Measurements from ENCODE around the gene RASAL2. TPM values are rescaled to one million over a fixed set of nuclear protein-coding genes. Genes with fewer than 3 reads are reported as not detected.

Gene RASAL2
- total RNA-seq, 1 experiment from 2014 or later: 56.9 TPM

DNA sequence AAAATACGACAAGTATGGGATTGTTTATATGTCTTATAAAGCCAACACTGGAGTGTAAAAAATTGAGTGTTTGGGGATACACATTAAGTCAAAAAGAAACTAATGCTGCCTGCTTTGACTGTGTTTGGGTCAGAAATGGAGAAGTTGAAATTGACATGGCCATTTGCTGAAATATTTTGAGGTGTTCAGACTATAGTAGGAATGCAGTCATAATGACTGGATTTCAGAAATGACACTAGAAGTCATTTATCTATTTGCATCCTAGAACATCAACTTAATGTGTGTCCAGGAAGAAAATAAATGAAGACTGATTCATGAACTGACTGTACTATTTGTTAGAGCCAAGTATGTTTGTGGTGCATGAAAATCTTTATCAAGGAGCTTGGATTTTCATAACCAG, 28.4 kb downstream of the RASAL2 start:
- H3K27me3 Mint-ChIP-seq (ENCODE audit: insufficient read depth, unreplicated experiment): no peaks in the 10 kb centered on the region
- H3K4me3 Mint-ChIP-seq (ENCODE audit: unreplicated experiment): no peak overlapping the region
- ChIA-PET CTCF (interaction anchor here (0.7 to 5.7 kb wide), 10 partner anchors 9 to 380 kb away, joined by 3 to 37 read pairs (median 6); partner anchors contain the start of gene RASAL2), POLR2A (interaction anchor here (0.7 to 6.9 kb wide), 9 partner anchors 9 to 526 kb away, joined by 3 to 93 read pairs (median 4); partner anchors contain the start of gene RASAL2)
- peaks cover 5% of the 10 kb centered on the region for H3K36me3 Mint-ChIP-seq (ENCODE audit: insufficient read depth, unreplicated experiment)
- H3K27ac Mint-ChIP-seq (ENCODE audit: low read depth, unreplicated experiment): peak overlapping the region; percentile 70
- TF ChIP-seq, protein P1, sequence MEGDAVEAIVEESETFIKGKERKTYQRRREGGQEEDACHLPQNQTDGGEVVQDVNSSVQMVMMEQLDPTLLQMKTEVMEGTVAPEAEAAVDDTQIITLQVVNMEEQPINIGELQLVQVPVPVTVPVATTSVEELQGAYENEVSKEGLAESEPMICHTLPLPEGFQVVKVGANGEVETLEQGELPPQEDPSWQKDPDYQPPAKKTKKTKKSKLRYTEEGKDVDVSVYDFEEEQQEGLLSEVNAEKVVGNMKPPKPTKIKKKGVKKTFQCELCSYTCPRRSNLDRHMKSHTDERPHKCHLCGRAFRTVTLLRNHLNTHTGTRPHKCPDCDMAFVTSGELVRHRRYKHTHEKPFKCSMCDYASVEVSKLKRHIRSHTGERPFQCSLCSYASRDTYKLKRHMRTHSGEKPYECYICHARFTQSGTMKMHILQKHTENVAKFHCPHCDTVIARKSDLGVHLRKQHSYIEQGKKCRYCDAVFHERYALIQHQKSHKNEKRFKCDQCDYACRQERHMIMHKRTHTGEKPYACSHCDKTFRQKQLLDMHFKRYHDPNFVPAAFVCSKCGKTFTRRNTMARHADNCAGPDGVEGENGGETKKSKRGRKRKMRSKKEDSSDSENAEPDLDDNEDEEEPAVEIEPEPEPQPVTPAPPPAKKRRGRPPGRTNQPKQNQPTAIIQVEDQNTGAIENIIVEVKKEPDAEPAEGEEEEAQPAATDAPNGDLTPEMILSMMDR (IDR thresholded peaks at IDR 0.05; ENCODE audit: unreplicated experiment): no peak
- intact Hi-C loops (cut with micrococcal nuclease): no loop called here
- no TSS peak for BruUV-seq (replicated peaks)
- H3K9me3 Mint-ChIP-seq (ENCODE audit: unreplicated experiment): no peaks in the 10 kb centered on the region
- H3K4me1 Mint-ChIP-seq (ENCODE audit: insufficient read depth, unreplicated experiment): peaks cover 40% of the 10 kb centered on the region
- DNase-seq (ENCODE audit: unreplicated experiment): no peak

DNA sequence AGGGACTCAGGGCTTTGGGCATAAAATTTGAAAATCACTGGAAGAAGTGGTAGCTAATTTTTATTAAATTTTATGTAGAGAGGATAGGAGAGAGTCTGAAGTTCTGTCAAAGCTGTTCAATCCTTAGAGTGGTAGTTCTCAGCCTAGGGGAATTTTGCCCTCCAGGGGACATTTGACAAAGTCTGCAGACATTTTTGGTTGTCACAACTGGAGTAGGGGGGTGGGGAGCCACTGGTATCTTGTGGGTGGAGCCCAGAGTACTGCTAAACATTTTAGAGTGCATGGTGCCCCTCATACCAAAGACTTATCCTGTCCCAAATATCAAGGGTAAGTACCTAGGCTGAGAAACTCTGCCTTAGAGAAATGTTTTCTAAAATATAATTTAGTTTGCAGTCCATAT, 30.2 kb downstream of the RASAL2 start:
- no peak for DNase-seq (ENCODE audit: unreplicated experiment)
- ChIA-PET CTCF (interaction anchor here (0.6 to 5.7 kb wide), 12 partner anchors 11 to 162 kb away, joined by 3 to 37 read pairs (median 4); partner anchors contain the start of gene RASAL2), POLR2A (interaction anchor here (0.6 to 6.9 kb wide), 7 partner anchors 14 to 40 kb away, joined by 5 to 93 read pairs (median 12); partner anchors contain the start of gene RASAL2)
- Mint-ChIP-seq H3K27ac (ENCODE audit: low read depth, unreplicated experiment) (peak overlapping the region; percentile 80), H3K9me3 (ENCODE audit: unreplicated experiment) (no peaks in the 10 kb centered on the region), H3K4me1 (ENCODE audit: insufficient read depth, unreplicated experiment) (peaks cover 52% of the 10 kb centered on the region), H3K4me3 (ENCODE audit: unreplicated experiment) (no peak overlapping the region), H3K27me3 (ENCODE audit: insufficient read depth, unreplicated experiment) (no peaks in the 10 kb centered on the region), H3K36me3 (ENCODE audit: insufficient read depth, unreplicated experiment) (peaks cover 5% of the 10 kb centered on the region)
- intact Hi-C loops (cut with micrococcal nuclease): no loop called here
- no TSS peak for BruUV-seq (replicated peaks)
- TF ChIP-seq, protein P1 (IDR thresholded peaks at IDR 0.05; ENCODE audit: unreplicated experiment): no peak

- Mint-ChIP-seq H3K27ac (ENCODE audit: low read depth, unreplicated experiment) (peak overlapping the region; percentile 96), H3K4me3 (ENCODE audit: unreplicated experiment) (peak overlapping the region; percentile 60), H3K4me1 (ENCODE audit: insufficient read depth, unreplicated experiment) (peaks cover 44% of the 10 kb centered on the region), H3K36me3 (ENCODE audit: insufficient read depth, unreplicated experiment) (no peaks in the 10 kb centered on the region), H3K9me3 (ENCODE audit: unreplicated experiment) (no peaks in the 10 kb centered on the region), H3K27me3 (ENCODE audit: insufficient read depth, unreplicated experiment) (no peaks in the 10 kb centered on the region)
- TF ChIP-seq, protein P1 (IDR thresholded peaks at IDR 0.05; ENCODE audit: unreplicated experiment): no peak
- BruUV-seq (replicated peaks): TSS peak; percentile 75
- DNase-seq (ENCODE audit: unreplicated experiment): peak; percentile 43
- intact Hi-C loops (cut with micrococcal nuclease): loop anchor here (1.0 to 5.0 kb wide), 3 partner anchors 32 to 112 kb away; partner anchors contain the start of gene RASAL2
- POLR2A ChIA-PET: interaction anchor here (0.6 to 6.9 kb wide), 18 partner anchors 8 to 1232 kb away, joined by 3 to 93 read pairs (median 4); partner anchors contain the start of gene RASAL2
- CTCF ChIA-PET: interaction anchor here (0.6 to 3.3 kb wide), 7 partner anchors 11 to 909 kb away, joined by 3 to 12 read pairs (median 3); partner anchors contain the start of gene RASAL2
These were observed 32.4 kb downstream of the RASAL2 start for GRCh38 chr1:178126261-178126660.

DNA sequence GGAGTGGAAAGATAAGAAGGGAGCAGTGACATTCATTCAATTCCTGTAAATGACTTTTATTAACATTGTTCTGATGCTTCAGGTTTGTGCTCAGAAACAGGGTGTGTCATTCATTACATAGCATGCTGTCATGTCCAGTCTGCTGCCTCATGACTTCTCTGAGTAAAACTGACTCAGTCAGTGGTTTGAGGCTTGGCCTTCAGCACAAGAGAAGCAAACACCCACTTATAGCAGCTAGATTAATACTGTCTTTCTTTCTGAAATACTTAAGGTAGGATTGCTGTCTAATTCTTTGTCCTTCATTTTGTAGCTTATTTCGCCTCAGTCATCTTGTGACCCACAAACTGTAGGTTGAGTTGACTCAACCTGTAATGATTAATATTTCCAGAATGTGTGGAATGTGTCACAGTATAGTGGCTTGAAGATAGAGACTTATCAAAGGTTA, 32.9 kb downstream of the RASAL2 start:
- Mint-ChIP-seq H3K27ac (ENCODE audit: low read depth, unreplicated experiment) (peak overlapping the region; percentile 96), H3K4me3 (ENCODE audit: unreplicated experiment) (peak overlapping the region; percentile 60), H3K4me1 (ENCODE audit: insufficient read depth, unreplicated experiment) (peaks cover 42% of the 10 kb centered on the region), H3K9me3 (ENCODE audit: unreplicated experiment) (no peaks in the 10 kb centered on the region), H3K27me3 (ENCODE audit: insufficient read depth, unreplicated experiment) (no peaks in the 10 kb centered on the region), H3K36me3 (ENCODE audit: insufficient read depth, unreplicated experiment) (no peaks in the 10 kb centered on the region)
- peak; percentile 87 for DNase-seq (ENCODE audit: unreplicated experiment)
- POLR2A ChIA-PET: interaction anchor here (0.6 to 6.9 kb wide), 18 partner anchors 9 to 156 kb away, joined by 3 to 93 read pairs (median 4); partner anchors contain the start of gene RASAL2
- intact Hi-C loops (cut with micrococcal nuclease): loop anchor here (1.0 to 5.0 kb wide), 3 partner anchors 32 to 112 kb away; partner anchors contain the start of gene RASAL2
- CTCF ChIA-PET: interaction anchor here (0.6 to 3.3 kb wide), 7 partner anchors 11 to 910 kb away, joined by 3 to 12 read pairs (median 3); partner anchors contain the start of gene RASAL2
- BruUV-seq (replicated peaks): no TSS peak
- TF ChIP-seq, protein P1 (IDR thresholded peaks at IDR 0.05; ENCODE audit: unreplicated experiment): no peak

Data from MCF 10A (cell line).